Measurements from ENCODE around the gene RAMP1. TPM values are rescaled to one million over a fixed set of nuclear protein-coding genes. Genes with fewer than 3 reads are reported as not detected.

The RAMP1 gene
- total RNA-seq, 2 donors from 2014 or later: 2.7 to 27.2 TPM

DNA sequence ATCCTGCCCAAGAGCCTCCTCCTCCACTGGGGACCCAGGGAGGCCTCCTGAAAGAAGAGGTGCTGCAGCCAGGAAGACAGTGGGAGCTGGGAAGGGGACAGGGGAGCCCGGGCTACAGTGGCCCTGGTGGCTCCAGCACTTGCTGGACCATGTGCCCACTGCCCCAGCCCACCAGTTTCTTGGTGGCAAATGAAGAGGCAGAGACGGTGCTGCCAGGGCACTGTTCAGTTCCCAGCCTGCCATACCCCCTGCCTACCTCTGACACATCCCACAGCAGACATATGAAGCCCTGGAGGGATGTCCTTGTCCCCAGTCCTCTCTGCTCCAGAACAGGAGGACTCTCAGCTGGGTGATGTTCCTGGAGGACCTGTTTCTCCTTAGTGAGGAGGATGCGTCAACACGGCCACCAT, 3.7 kb downstream of the RAMP1 start:
- Histone ChIP-seq H3K27me3 (no peaks in the 10 kb centered on the region), H3K4me1 (no peaks in the 10 kb centered on the region), H3K9ac (ENCODE audit: low read depth in 2 of 2, low read length in 2 of 2) (no peak overlapping the region), H3K9me3 (no peaks in the 10 kb centered on the region), H3K4me3 (no peak overlapping the region), H3K27ac (no peak overlapping the region), H3K36me3 (no peaks in the 10 kb centered on the region)
- intact Hi-C loops (cut with DNase I): no loop called here
- TF ChIP-seq, protein P1, sequence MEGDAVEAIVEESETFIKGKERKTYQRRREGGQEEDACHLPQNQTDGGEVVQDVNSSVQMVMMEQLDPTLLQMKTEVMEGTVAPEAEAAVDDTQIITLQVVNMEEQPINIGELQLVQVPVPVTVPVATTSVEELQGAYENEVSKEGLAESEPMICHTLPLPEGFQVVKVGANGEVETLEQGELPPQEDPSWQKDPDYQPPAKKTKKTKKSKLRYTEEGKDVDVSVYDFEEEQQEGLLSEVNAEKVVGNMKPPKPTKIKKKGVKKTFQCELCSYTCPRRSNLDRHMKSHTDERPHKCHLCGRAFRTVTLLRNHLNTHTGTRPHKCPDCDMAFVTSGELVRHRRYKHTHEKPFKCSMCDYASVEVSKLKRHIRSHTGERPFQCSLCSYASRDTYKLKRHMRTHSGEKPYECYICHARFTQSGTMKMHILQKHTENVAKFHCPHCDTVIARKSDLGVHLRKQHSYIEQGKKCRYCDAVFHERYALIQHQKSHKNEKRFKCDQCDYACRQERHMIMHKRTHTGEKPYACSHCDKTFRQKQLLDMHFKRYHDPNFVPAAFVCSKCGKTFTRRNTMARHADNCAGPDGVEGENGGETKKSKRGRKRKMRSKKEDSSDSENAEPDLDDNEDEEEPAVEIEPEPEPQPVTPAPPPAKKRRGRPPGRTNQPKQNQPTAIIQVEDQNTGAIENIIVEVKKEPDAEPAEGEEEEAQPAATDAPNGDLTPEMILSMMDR (IDR thresholded peaks at IDR 0.05): no peak
- DNase-seq: no peak

DNA sequence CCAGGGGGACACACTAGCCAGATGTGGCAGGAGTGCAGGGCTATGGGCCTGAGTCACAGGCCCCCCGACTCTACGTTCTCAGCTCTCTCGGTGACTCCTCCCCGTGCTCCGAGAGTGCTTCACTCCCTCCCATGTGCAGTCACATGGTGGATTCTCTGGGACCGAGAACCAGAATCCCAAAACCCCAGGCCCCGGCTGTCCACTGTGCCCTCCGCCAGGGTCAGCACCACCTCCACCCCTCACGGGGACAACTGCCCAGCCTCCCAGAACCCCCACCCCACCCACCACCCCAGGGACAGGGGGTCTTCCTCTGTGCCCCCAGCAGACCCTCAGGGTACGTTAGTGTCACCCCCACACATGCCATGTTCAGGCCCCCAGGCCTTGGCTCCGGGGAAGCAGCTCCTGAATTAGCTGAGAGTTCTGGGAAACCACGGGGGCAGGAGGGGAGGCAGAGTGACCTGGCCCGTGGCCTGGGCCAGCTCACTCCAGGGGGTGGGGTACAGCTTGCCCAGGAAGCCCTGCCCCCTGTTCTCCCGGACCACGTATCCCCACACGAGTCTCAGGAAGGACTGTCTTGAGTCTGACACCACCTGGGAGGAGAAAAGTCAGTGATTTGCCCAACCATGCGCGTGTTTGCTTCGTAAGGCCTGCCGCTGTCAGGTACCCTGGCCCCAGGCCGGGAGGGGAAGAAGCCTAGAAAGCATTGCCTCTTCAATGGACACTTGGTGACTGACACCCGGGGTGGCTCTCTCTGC, 4.4 kb downstream of the RAMP1 start:
- TF ChIP-seq, protein P1 (IDR thresholded peaks at IDR 0.05): no peak
- no peaks in the 10 kb centered on the region for H3K4me1 ChIP-seq
- DNase-seq: no peak
- intact Hi-C loops (cut with DNase I): no loop called here
- no peak overlapping the region for H3K27ac ChIP-seq
- H3K36me3 ChIP-seq: no peaks in the 10 kb centered on the region
- no peaks in the 10 kb centered on the region for H3K9me3 ChIP-seq
- H3K4me3 ChIP-seq: no peak overlapping the region
- no peaks in the 10 kb centered on the region for H3K27me3 ChIP-seq
- no peak overlapping the region for H3K9ac ChIP-seq (ENCODE audit: low read depth in 2 of 2, low read length in 2 of 2)

DNA sequence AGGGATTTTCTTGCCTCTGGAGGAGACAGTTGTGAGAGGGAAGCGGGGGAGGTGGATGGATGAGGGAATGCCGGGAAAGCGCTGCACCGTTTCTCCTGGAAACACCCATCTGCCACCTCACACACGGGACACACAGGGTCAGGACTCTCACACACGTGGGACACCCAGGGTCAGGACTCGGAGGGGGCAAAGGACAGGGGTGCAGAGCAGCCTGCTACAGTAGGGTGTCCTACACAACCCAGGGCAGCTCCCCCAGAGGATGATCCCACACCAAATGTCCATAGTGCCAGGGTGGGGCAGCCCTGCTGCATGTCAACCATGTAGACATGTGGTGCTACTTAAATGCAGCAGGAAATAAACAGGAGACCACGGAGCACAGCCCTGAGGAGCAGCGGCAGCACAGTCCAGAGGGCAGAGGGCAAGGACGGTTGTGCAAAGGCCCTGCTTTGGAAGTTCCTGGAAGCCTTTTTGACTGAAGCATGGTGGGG, 5.1 kb downstream of the RAMP1 start:
- H3K27ac ChIP-seq: no peak overlapping the region
- TF ChIP-seq, protein P1 (IDR thresholded peaks at IDR 0.05): no peak
- H3K4me3 ChIP-seq: no peak overlapping the region
- no peaks in the 10 kb centered on the region for H3K27me3 ChIP-seq
- H3K36me3 ChIP-seq: no peaks in the 10 kb centered on the region
- no peaks in the 10 kb centered on the region for H3K4me1 ChIP-seq
- H3K9ac ChIP-seq (ENCODE audit: low read depth in 2 of 2, low read length in 2 of 2): no peak overlapping the region
- DNase-seq: no peak
- intact Hi-C loops (cut with DNase I): no loop called here
- H3K9me3 ChIP-seq: no peaks in the 10 kb centered on the region

DNA sequence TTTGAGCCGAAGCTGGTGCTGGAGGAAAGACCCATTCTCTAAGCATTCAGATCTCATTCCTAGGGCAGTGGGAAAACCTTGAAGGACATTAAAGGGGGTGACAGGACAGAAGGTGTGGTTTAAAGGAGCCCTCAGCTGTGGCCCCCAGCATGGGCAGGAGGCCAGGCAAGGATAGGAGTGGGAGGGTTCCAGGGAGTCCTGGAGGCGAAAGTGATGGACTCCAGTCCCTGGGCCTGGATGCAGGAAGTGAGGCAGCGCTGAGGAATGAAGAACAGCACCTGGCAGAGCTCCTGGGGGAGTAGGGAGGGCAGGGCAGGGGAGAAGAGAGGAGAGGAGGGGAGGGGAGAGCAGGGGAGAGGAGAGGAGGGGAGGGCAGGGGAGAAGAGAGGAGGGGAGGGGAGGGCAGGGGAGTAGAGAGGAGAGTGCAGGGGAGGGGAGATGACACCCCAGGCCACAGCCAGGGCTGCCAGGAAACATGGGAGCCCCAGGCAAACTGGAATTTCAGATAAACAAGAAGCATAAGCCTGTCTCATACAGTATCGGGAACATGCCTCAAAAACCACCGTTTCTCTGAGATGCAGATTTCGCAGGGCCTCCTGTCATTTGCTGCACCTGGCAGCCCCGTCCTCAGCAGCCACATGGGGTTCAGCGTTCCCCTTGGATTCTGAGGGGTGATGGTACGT, 5.7 kb downstream of the RAMP1 start:
- no peak overlapping the region for H3K9ac ChIP-seq (ENCODE audit: low read depth in 2 of 2, low read length in 2 of 2)
- H3K4me1 ChIP-seq: no peaks in the 10 kb centered on the region
- no peak overlapping the region for H3K27ac ChIP-seq
- H3K4me3 ChIP-seq: no peak overlapping the region
- no peaks in the 10 kb centered on the region for H3K27me3 ChIP-seq
- TF ChIP-seq, protein P1 (IDR thresholded peaks at IDR 0.05): no peak
- H3K36me3 ChIP-seq: no peaks in the 10 kb centered on the region
- intact Hi-C loops (cut with DNase I): no loop called here
- no peaks in the 10 kb centered on the region for H3K9me3 ChIP-seq
- DNase-seq: no peak

DNA sequence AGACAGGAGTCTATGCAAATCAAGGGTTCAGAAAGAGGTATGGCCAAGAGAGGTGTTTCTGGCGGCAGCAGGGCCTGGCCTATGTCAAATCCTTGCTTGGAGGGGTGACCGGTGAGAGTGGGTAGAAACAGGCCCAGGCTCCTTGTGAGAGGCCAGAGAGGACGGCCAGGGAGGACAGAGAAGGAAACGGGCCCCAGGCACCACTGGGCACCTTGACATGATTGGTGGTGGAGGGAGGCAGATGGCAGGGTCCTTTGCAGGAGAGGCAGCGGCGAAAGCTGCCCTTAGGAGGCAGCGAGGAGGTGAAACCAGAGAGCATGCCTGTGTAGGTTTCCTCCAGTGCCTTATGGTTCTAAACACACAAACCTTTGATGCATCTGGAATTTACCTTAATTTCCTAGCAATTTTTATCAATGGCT, 6.2 kb downstream of the RAMP1 start:
- no peak overlapping the region for H3K4me3 ChIP-seq
- TF ChIP-seq, protein P1 (IDR thresholded peaks at IDR 0.05): no peak
- no peaks in the 10 kb centered on the region for H3K36me3 ChIP-seq
- H3K4me1 ChIP-seq: no peaks in the 10 kb centered on the region
- no peaks in the 10 kb centered on the region for H3K9me3 ChIP-seq
- DNase-seq: no peak
- intact Hi-C loops (cut with DNase I): no loop called here
- no peak overlapping the region for H3K9ac ChIP-seq (ENCODE audit: low read depth in 2 of 2, low read length in 2 of 2)
- H3K27me3 ChIP-seq: no peaks in the 10 kb centered on the region
- no peak overlapping the region for H3K27ac ChIP-seq
